HepG2 (cell line): ENCODE data around the gene N4BP2. TPM values are rescaled to one million over a fixed set of nuclear protein-coding genes. Genes with fewer than 3 reads are reported as not detected.

Experiments
- CC2D1A ChIP-seq: sonication (generic); formaldehyde crosslinking; IDR thresholded peaks from 2 replicates; pipeline ENCODE4 v1.8.1; 2023; ENCODE audit warnings: mild to moderate bottlenecking, missing genetic modification reagents
- ETV6 ChIP-seq: sonication (generic); formaldehyde crosslinking; conservative IDR thresholded peaks from 2 replicates; pipeline ENCODE4 v1.4.0; 2020; ENCODE audit warnings: missing genetic modification reagents
- FOSL2 ChIP-seq: sonication (generic); formaldehyde crosslinking; IDR thresholded peaks from 2 replicates; pipeline ENCODE4 v1.4.0; 2020; ENCODE audit warnings: missing genetic modification reagents
- FOXA1 ChIP-seq, 2 experiments: fragments of 450-650 bp in 1 of 2; sonication (generic) in 1 of 2; formaldehyde crosslinking in 1 of 2; IDR thresholded peaks; 2 replicates each; pipeline versions ENCODE4 v1.4.0 to v1.6.1; 2016 to 2020; ENCODE audit warnings: missing genetic modification reagents in 1 of 2
- HMG20A ChIP-seq: IDR thresholded peaks from 2 replicates; pipeline ENCODE4 v1.6.1; 2016; ENCODE audit warnings: borderline replicate concordance
- HOXA3 ChIP-seq: sonication (generic); formaldehyde crosslinking; IDR thresholded peaks from 2 replicates; pipeline ENCODE4 v1.5.0; 2020; ENCODE audit warnings: missing genetic modification reagents
- KLF15 ChIP-seq: sonication (generic); formaldehyde crosslinking; IDR thresholded peaks from 2 replicates; pipeline ENCODE4 v1.8.1; 2023; ENCODE audit warnings: borderline replicate concordance, mild to moderate bottlenecking, inconsistent platforms, missing genetic modification reagents, mixed read lengths
- MEF2D ChIP-seq: sonication (generic); formaldehyde crosslinking; IDR thresholded peaks from 2 replicates; pipeline ENCODE4 v1.5.1; 2020; ENCODE audit warnings: mild to moderate bottlenecking, missing genetic modification reagents
- MIER2 ChIP-seq: IDR thresholded peaks from 2 replicates; pipeline ENCODE4 v1.6.1; 2016; ENCODE audit warnings: missing biosample characterization, missing genetic modification reagents
- NFIC ChIP-seq: IDR thresholded peaks from 2 replicates; pipeline ENCODE4 v1.6.1; 2012; ENCODE audit warnings: mild to moderate bottlenecking, low read length, inconsistent platforms
- PITX1 ChIP-seq: sonication (generic); formaldehyde crosslinking; IDR thresholded peaks from 2 replicates; pipeline ENCODE4 v1.5.1; 2020; ENCODE audit warnings: mild to moderate bottlenecking, missing genetic modification reagents
- RNF2 ChIP-seq: fragments of 450-650 bp; conservative IDR thresholded peaks from 2 replicates; pipeline ENCODE4 v1.6.1; 2016; ENCODE audit warnings: low read depth
- SKI ChIP-seq: fragments of 450-650 bp; IDR thresholded peaks from one replicate; pipeline ENCODE4 v1.6.1; 2018; ENCODE audit warnings: mild to moderate bottlenecking; ENCODE audit not compliant: partially characterized antibody
- SMARCE1 ChIP-seq: fragments of 450-650 bp; IDR thresholded peaks from 2 replicates; pipeline ENCODE4 v1.6.1; 2017; ENCODE audit warnings: borderline replicate concordance
- TCF7L2 ChIP-seq: IDR thresholded peaks from 2 replicates; pipeline ENCODE4 v1.6.1; 2011; ENCODE audit warnings: mild to moderate bottlenecking, low read depth, low read length, moderate library complexity
- ZNF337 ChIP-seq: sonication (generic); formaldehyde crosslinking; IDR thresholded peaks from 2 replicates; pipeline ENCODE4 v1.5.1; 2020; ENCODE audit warnings: missing genetic modification reagents, low read depth, mild to moderate bottlenecking, borderline replicate concordance
- ZNF660 ChIP-seq: sonication (generic); formaldehyde crosslinking; IDR thresholded peaks from 2 replicates; pipeline ENCODE4 v1.5.1; 2020; ENCODE audit warnings: mild to moderate bottlenecking, low read depth, missing genetic modification reagents, borderline replicate concordance
- polyA plus RNA-seq, 8 experiments: library from polyadenylated mRNA; depleted of rRNA in 3 of 8; stranded (reverse) in 7 of 8; unstranded in 1 of 8; fragments of >200 nt; fragmentation: Illumina TruSeq in 4 of 8; extraction: Trizol in 4 of 8; gene quantifications; 2 replicates each; pipeline versions ENCODE4 v1.2.1 to v1.2.3, GENCODE V29; 2011 to 2016; ENCODE audit warnings: low read depth in 4 of 8, missing spikeins in 1 of 8, mixed read lengths in 1 of 8; ENCODE audit not compliant: insufficient read depth in 1 of 8
- total RNA-seq, 5 experiments: library from RNA; depleted of rRNA; stranded (reverse); fragments of >200 nt; fragmentation: Illumina TruSeq; extraction: Trizol; gene quantifications; 2 replicates each; pipeline ENCODE4 v1.2.3, GENCODE V29; 2016; ENCODE audit warnings: low read depth in 1 of 5
- TF ChIP-seq, protein P1 (sequence below): sonication (generic); formaldehyde crosslinking; IDR thresholded peaks from 2 replicates; pipeline ENCODE4 v1.4.0; 2020; ENCODE audit warnings: missing genetic modification reagents
- TF ChIP-seq, protein P2 (sequence below): sonication (generic); formaldehyde crosslinking; IDR thresholded peaks from 2 replicates; pipeline ENCODE4 v1.9.0; 2021; ENCODE audit warnings: missing genetic modification reagents, mild to moderate bottlenecking, borderline replicate concordance
- TF ChIP-seq, protein P3 (sequence below): IDR thresholded peaks from 2 replicates; pipeline ENCODE4 v1.6.1; 2016
- TF ChIP-seq, protein P4 (sequence below): IDR thresholded peaks from 2 replicates; pipeline ENCODE4 v1.6.1; 2016; ENCODE audit warnings: low read depth

N4BP2 gene
- total and polyA plus RNA-seq, 2 of the 13 experiments (the other 11 are each of a cell fraction or from before 2014, with no cell fraction given): 5.6 to 12.9 TPM

DNA sequence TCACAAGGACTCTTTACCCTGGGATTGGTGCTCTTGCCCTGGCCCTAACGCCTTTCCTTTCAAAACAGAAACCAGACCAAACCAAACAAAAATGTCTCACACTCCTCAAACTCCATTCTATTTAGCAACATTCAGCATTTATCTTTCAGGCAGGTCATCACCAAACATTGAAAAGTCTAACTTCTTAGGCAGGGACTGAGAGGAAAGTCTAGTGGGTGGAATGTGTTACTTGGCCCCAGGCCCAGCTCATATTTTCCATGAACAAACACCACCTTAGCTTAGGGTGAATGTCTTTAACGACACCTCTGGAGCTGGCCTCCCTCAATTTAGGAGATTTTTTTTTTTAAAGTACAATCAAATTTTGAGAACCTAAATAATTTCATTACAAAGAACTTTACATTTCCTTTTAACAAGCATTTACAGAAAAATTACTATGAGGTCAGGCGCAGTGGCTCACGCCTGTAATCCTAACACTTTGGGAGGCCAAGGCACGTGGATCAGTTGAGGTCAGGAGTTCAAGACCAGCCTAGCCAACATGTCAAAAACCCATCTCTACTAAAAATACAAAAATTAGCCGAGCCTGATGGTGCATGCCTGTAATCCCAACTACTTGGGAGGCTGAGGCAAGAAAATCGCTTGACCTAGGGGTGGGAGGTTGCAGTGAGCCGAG is 10.2 kb upstream of the N4BP2 start (continued):
- 0 out of 2 replicates have a peak, but pooled peaks have one; percentile 16 for TF ChIP-seq RNF2
- TF ChIP-seq, protein P1, sequence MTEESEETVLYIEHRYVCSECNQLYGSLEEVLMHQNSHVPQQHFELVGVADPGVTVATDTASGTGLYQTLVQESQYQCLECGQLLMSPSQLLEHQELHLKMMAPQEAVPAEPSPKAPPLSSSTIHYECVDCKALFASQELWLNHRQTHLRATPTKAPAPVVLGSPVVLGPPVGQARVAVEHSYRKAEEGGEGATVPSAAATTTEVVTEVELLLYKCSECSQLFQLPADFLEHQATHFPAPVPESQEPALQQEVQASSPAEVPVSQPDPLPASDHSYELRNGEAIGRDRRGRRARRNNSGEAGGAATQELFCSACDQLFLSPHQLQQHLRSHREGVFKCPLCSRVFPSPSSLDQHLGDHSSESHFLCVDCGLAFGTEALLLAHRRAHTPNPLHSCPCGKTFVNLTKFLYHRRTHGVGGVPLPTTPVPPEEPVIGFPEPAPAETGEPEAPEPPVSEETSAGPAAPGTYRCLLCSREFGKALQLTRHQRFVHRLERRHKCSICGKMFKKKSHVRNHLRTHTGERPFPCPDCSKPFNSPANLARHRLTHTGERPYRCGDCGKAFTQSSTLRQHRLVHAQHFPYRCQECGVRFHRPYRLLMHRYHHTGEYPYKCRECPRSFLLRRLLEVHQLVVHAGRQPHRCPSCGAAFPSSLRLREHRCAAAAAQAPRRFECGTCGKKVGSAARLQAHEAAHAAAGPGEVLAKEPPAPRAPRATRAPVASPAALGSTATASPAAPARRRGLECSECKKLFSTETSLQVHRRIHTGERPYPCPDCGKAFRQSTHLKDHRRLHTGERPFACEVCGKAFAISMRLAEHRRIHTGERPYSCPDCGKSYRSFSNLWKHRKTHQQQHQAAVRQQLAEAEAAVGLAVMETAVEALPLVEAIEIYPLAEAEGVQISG (CRISPR knock-in tag): peak; percentile 4; the same call in 1 of the 2 replicates
- TF ChIP-seq NFIC: peak; percentile 85
- no peak for TF ChIP-seq FOXA1 (IDR thresholded peaks at IDR 0.05)
- TF ChIP-seq FOXA1 (CRISPR knock-in tag; IDR thresholded peaks at IDR 0.05): peak; percentile 71
- peak; percentile 63 for TF ChIP-seq FOSL2
- TF ChIP-seq HMG20A: peak; percentile 59; the same call in 1 of the 2 replicates
- peak; percentile 35 for TF ChIP-seq SKI
- no peak for TF ChIP-seq CC2D1A
- TF ChIP-seq, protein P2, sequence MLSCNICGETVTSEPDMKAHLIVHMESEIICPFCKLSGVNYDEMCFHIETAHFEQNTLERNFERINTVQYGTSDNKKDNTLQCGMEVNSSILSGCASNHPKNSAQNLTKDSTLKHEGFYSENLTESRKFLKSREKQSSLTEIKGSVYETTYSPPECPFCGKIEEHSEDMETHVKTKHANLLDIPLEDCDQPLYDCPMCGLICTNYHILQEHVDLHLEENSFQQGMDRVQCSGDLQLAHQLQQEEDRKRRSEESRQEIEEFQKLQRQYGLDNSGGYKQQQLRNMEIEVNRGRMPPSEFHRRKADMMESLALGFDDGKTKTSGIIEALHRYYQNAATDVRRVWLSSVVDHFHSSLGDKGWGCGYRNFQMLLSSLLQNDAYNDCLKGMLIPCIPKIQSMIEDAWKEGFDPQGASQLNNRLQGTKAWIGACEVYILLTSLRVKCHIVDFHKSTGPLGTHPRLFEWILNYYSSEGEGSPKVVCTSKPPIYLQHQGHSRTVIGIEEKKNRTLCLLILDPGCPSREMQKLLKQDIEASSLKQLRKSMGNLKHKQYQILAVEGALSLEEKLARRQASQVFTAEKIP (CRISPR knock-in tag): no peak
- TF ChIP-seq, protein P3, sequence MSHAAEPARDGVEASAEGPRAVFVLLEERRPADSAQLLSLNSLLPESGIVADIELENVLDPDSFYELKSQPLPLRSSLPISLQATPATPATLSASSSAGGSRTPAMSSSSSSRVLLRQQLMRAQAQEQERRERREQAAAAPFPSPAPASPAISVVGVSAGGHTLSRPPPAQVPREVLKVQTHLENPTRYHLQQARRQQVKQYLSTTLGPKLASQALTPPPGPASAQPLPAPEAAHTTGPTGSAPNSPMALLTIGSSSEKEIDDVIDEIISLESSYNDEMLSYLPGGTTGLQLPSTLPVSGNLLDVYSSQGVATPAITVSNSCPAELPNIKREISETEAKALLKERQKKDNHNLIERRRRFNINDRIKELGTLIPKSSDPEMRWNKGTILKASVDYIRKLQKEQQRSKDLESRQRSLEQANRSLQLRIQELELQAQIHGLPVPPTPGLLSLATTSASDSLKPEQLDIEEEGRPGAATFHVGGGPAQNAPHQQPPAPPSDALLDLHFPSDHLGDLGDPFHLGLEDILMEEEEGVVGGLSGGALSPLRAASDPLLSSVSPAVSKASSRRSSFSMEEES: no peak
- no peak for TF ChIP-seq ETV6 (CRISPR knock-in tag)
- peak; percentile 56 for TF ChIP-seq HOXA3 (CRISPR knock-in tag)
- TF ChIP-seq SMARCE1: no peak
- peak; percentile 47; the same call in 1 of the 2 replicates for TF ChIP-seq MIER2
- TF ChIP-seq TCF7L2: no peak
- no peak for TF ChIP-seq KLF15 (CRISPR knock-in tag)
- no peak for TF ChIP-seq MEF2D (CRISPR knock-in tag)
- no peak for TF ChIP-seq ZNF660 (CRISPR knock-in tag)
- TF ChIP-seq, protein P4, sequence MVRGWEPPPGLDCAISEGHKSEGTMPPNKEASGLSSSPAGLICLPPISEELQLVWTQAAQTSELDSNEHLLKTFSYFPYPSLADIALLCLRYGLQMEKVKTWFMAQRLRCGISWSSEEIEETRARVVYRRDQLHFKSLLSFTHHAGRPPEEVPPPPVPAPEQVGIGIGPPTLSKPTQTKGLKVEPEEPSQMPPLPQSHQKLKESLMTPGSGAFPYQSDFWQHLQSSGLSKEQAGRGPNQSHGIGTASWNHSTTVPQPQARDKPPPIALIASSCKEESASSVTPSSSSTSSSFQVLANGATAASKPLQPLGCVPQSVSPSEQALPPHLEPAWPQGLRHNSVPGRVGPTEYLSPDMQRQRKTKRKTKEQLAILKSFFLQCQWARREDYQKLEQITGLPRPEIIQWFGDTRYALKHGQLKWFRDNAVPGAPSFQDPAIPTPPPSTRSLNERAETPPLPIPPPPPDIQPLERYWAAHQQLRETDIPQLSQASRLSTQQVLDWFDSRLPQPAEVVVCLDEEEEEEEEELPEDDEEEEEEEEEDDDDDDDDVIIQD: peak; percentile 24; the same call in 1 of the 2 replicates
- no peak for TF ChIP-seq ZNF337 (CRISPR knock-in tag)
- TF ChIP-seq PITX1: peak; percentile 30; the same call in 1 of the 2 replicates
